ENCODE data around the gene EXOC3L4. TPM values are rescaled to one million over a fixed set of nuclear protein-coding genes. Genes with fewer than 3 reads are reported as not detected.

The EXOC3L4 gene
- total RNA-seq, 6 experiments from 2014 or later = 34.2 to 87.1 (median 48.1) TPM

DNA sequence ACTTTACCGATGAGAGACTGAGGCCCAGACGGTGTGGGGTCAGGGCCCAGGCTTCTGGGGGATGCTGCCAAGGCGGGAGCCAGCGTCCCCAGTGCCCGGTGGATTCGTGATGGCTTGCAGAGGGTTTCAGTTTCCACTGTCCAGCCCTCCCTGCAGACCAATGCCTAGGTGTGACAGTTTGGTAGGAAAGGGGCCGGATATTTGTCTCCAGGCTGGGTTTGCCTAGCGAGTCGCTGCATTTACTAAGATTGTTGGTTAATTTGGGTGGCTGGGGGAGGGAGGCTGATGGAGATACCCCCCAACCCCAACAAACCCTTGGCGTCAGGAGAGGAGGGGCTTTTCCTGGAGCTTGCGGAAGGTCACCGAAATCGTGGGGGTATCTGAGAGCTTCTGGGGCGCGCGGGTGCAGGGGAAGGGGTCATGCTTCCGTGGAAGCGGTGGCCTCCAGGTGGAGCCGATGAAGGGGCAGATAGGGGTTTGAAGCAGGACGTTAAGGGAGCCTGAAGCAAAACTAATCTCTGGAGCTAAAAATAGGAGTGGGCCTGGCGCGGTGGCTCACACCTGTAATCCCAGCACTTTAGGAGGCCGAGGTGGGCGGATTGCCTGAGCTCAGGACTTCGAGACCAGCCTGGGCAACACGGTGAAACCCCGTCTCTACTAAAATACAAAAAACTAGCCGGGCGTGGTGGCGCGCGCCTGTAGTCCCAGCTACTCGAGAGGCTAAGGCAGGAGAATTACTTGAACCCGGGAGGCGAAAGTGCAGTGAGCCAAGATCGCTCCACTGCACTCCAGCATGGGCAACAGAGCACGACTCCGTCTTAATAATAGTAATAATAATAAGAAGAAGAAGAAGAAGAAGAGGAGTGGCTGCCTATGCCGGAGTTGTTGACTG, 36.1 kb upstream of the EXOC3L4 start:
- ATAC-seq (peak; percentile 1 to 11 (median 4)), DNase-seq (no peak)
- H3K36me3 ChIP-seq = no peaks in the 10 kb centered on the region
- intact Hi-C loops (cut with DNase I) = no loop called here
- H3K4me3 ChIP-seq = peak overlapping the region; percentile 80 to 94 (median 82)
- no peak for TF ChIP-seq POLR2A (IDR thresholded peaks at IDR 0.05)
- H3K27me3 ChIP-seq = no peaks in the 10 kb centered on the region
- no peaks in the 10 kb centered on the region for H3K9me3 ChIP-seq
- H3K27ac ChIP-seq = peak overlapping the region; percentile 43 to 83 (median 66)
- WGBS (ENCODE audit: insufficient coverage, low coverage, low lambda C conversion rate, missing lambda C conversion rate) = 56% methylated on average over 30 of the region's 39 CpGs
- H3K4me1 ChIP-seq = peaks cover 0 to 30% (median 10%) of the 10 kb centered on the region in 4 donors

DNA sequence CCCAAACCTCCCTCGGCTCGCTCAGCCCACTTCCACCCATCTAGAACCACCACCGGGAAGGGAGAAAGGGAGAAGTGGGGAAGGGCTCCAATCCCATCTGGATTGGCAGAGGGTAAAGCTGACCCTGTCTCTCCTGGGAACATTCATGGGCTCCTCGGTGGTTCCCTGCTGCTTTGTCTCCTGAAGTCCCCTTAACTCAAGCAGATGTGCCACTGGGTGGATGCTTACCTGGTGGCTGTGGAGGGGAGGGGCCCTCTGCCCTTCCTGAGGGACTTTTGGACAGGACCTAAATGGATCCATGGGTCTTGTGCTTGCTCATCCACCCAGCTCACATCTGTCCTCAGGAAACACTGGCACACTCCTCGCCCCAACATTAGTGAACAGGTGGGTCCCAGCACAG, 35.0 kb upstream of the EXOC3L4 start:
- H3K36me3 ChIP-seq = no peaks in the 10 kb centered on the region
- peaks cover 0 to 21% (median 8%) of the 10 kb centered on the region in 4 donors for H3K4me1 ChIP-seq
- intact Hi-C loops (cut with DNase I) = no loop called here
- 100% methylated on average over 1 of the region's 5 CpGs for WGBS (ENCODE audit: insufficient coverage, low coverage, low lambda C conversion rate, missing lambda C conversion rate)
- no peak for ATAC-seq
- DNase-seq = no peak
- H3K27ac ChIP-seq = no peak overlapping the region
- no peak overlapping the region for H3K4me3 ChIP-seq
- H3K9me3 ChIP-seq = no peaks in the 10 kb centered on the region
- TF ChIP-seq POLR2A (IDR thresholded peaks at IDR 0.05) = no peak
- TF ChIP-seq, protein P1, sequence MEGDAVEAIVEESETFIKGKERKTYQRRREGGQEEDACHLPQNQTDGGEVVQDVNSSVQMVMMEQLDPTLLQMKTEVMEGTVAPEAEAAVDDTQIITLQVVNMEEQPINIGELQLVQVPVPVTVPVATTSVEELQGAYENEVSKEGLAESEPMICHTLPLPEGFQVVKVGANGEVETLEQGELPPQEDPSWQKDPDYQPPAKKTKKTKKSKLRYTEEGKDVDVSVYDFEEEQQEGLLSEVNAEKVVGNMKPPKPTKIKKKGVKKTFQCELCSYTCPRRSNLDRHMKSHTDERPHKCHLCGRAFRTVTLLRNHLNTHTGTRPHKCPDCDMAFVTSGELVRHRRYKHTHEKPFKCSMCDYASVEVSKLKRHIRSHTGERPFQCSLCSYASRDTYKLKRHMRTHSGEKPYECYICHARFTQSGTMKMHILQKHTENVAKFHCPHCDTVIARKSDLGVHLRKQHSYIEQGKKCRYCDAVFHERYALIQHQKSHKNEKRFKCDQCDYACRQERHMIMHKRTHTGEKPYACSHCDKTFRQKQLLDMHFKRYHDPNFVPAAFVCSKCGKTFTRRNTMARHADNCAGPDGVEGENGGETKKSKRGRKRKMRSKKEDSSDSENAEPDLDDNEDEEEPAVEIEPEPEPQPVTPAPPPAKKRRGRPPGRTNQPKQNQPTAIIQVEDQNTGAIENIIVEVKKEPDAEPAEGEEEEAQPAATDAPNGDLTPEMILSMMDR (IDR thresholded peaks at IDR 0.05) = no peak
- H3K27me3 ChIP-seq = no peaks in the 10 kb centered on the region

DNA sequence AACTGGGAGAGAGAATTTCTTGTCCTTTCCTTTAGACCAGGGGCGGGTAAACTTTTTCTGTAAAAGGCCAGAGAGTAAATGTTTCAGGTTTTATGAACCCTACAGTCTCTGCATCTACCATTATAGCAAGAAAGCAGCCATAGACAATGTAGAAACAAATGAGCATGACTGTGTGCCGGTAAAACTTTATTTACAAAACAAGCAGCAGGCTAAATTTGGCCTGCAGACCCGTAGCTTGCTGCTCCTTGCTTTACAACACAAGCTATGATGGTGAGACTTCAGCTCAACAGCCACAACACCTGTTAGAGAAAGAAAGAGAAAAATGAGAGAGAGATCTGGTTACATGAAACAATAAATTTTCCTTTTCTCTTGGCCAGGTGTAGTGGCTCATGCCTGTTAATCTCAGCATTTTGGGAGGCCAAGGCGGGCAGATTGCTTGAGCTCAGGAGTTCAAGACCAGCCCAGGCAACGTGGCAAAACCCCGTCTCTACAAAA, 33.0 kb upstream of the EXOC3L4 start:
- TF ChIP-seq, protein P1 (IDR thresholded peaks at IDR 0.05) = no peak
- ATAC-seq (no peak), DNase-seq (no peak)
- Histone ChIP-seq H3K4me1 (peaks cover 0 to 7% (median 3%) of the 10 kb centered on the region in 4 donors), H3K27me3 (no peaks in the 10 kb centered on the region), H3K4me3 (no peak overlapping the region), H3K9me3 (no peaks in the 10 kb centered on the region), H3K27ac (no peak overlapping the region), H3K36me3 (no peaks in the 10 kb centered on the region)
- WGBS (ENCODE audit: insufficient coverage, low coverage, low lambda C conversion rate, missing lambda C conversion rate) = 48% methylated on average over 4 of the region's 6 CpGs
- intact Hi-C loops (cut with DNase I) = no loop called here

DNA sequence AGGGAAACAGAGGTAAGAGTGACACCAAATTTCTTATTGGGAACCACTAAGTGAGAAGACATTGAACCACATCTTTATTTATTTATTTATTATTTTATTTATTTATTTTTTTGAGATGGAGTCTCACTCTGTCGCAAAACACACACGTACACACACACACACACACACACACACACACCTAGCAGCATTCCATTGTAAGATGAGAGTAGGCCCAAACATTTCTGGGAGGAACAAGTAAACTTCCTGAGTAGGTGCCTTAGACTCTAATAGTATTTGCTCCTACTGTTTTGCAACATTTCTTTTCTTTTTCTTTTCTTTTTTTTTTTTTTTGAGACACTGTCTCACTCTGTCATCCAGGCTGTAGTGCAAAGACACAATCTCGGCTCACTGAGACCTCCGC, 30.1 kb upstream of the EXOC3L4 start:
- TF ChIP-seq POLR2A (IDR thresholded peaks at IDR 0.05) = no peak
- TF ChIP-seq, protein P1 (IDR thresholded peaks at IDR 0.05) = no peak
- DNase-seq (no peak), ATAC-seq (no peak)
- H3K27me3 ChIP-seq = no peaks in the 10 kb centered on the region
- no peak overlapping the region for H3K27ac ChIP-seq
- intact Hi-C loops (cut with DNase I) = no loop called here
- H3K36me3 ChIP-seq = no peaks in the 10 kb centered on the region
- no peak overlapping the region for H3K4me3 ChIP-seq
- no peaks in the 10 kb centered on the region for H3K9me3 ChIP-seq
- WGBS (ENCODE audit: insufficient coverage, low coverage, low lambda C conversion rate, missing lambda C conversion rate) = 89% methylated on average over 4 of the region's 4 CpGs
- no peaks in the 10 kb centered on the region for H3K4me1 ChIP-seq

DNA sequence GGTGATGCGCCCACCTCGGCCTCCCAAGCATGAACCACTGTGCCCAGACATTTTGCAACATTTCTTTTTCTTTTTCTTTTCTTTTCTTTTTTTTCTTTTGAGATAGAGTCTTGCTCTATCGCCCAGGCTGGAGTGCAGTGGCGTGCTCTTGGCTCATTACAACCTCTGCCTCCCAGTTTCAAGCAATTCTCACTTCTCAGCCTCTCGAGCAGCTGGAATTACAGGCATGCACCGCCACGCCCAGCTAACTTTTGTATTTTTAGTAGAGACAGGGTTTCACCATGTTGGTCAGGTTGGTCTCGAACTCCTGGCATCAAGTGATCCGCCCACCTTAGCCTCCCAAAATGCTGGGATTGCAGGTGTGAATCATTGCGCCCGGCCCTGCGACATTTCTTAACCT, 29.5 kb upstream of the EXOC3L4 start:
- TF ChIP-seq, protein P1 (IDR thresholded peaks at IDR 0.05) = no peak
- TF ChIP-seq POLR2A (IDR thresholded peaks at IDR 0.05) = no peak
- H3K4me3 ChIP-seq = no peak overlapping the region
- no peak for DNase-seq
- no peak for ATAC-seq
- intact Hi-C loops (cut with DNase I) = no loop called here
- H3K27me3 ChIP-seq = no peaks in the 10 kb centered on the region
- no peaks in the 10 kb centered on the region for H3K4me1 ChIP-seq
- WGBS (ENCODE audit: insufficient coverage, low coverage, low lambda C conversion rate, missing lambda C conversion rate) = 88% methylated on average over 6 of the region's 12 CpGs
- no peaks in the 10 kb centered on the region for H3K36me3 ChIP-seq
- H3K9me3 ChIP-seq = no peaks in the 10 kb centered on the region
- no peak overlapping the region for H3K27ac ChIP-seq

All from right lobe of liver (tissue), 6 donors.